ENCODE results near the gene VILL.
"Not testable (repeated sequence)": the region's sequence is repeated elsewhere in the genome, so short reads cannot be mapped to it uniquely, and the experiment has no call there.

Gene VILL

GRCh38 chr3:38029400-38030125 is 39.0 kb downstream of the VILL start, which contains the start of gene PLCD1:
TSS of gene PLCD1 (minus strand) at chr3:38029642. CDS start at chr3:38029539, 103 bp downstream.
- H3K56ac ChIP-seq (ENCODE audit: low read length), result peak within 1 kb of the TSS; percentile 82
- peak within 1 kb of the TSS; percentile 84 for H3K4me2 ChIP-seq (ENCODE audit: low read length)
- H3K4ac ChIP-seq (ENCODE audit: low read depth, low read length), result no peak within 1 kb of the TSS
- H3K18ac ChIP-seq (ENCODE audit: low read length), result peak within 1 kb of the TSS; percentile 20
- no peak within 1 kb of the TSS for H3K27ac ChIP-seq (ENCODE audit: low read depth, low read length)
- no peaks in the 10 kb centered on the region for H3K79me2 ChIP-seq (ENCODE audit: control insufficient read depth, insufficient read depth, low read length)
- H2BK120ac ChIP-seq (ENCODE audit: low read depth, low read length), result no peak within 1 kb of the TSS
- no peak within 1 kb of the TSS for H2AK5ac ChIP-seq (ENCODE audit: low read length)
- H3K27me3 ChIP-seq (ENCODE audit: insufficient read depth, low read length, poor library complexity), result peaks cover 8% of the 10 kb centered on the region
- H3K4me3 ChIP-seq (ENCODE audit: low read length), result peak within 1 kb of the TSS; percentile 62
- no CpG with 5 or more reads among the region's 75 CpGs for whole genome bisulfite sequencing (ENCODE audit: extremely low coverage, insufficient coverage, low lambda C conversion rate)
- no peak within 1 kb of the TSS for H2BK15ac ChIP-seq (replicated peaks; ENCODE audit: low read depth)
- no peaks in the 10 kb centered on the region for H3K36me3 ChIP-seq (ENCODE audit: control insufficient read depth, insufficient read depth, low read length)
- peak; percentile 75 for DNase-seq
- H4K5ac ChIP-seq (ENCODE audit: low read length), result no peak within 1 kb of the TSS
- H4K8ac ChIP-seq (ENCODE audit: low read depth, low read length), result no peak within 1 kb of the TSS
- peak within 1 kb of the TSS; percentile 69 for H3K9ac ChIP-seq (ENCODE audit: low read length)
- H3K4me1 ChIP-seq (ENCODE audit: control insufficient read depth, low read depth, low read length), result peaks cover 3% of the 10 kb centered on the region
- H3K23ac ChIP-seq (ENCODE audit: low read length), result no peak within 1 kb of the TSS
- H2BK5ac ChIP-seq (ENCODE audit: low read length), result no peak within 1 kb of the TSS
- no peaks in the 10 kb centered on the region for H3K79me1 ChIP-seq (ENCODE audit: low read length)

GRCh38 chr3:38030126-38031021 is 39.8 kb downstream of the VILL start:
- H2BK5ac ChIP-seq (ENCODE audit: low read length), result no peak overlapping the region
- H3K4me2 ChIP-seq (ENCODE audit: low read length), result peak overlapping the region; percentile 43
- peak overlapping the region; percentile 76 for H3K56ac ChIP-seq (ENCODE audit: low read length)
- whole genome bisulfite sequencing (ENCODE audit: extremely low coverage, insufficient coverage, low lambda C conversion rate), result no CpG with 5 or more reads among the region's 8 CpGs
- no peak overlapping the region for H4K5ac ChIP-seq (ENCODE audit: low read length)
- H3K36me3 ChIP-seq (ENCODE audit: control insufficient read depth, insufficient read depth, low read length), result no peaks in the 10 kb centered on the region
- no peak overlapping the region for H2BK120ac ChIP-seq (ENCODE audit: low read depth, low read length)
- peak overlapping the region; percentile 14 for H3K4me3 ChIP-seq (ENCODE audit: low read length)
- no peak overlapping the region for H3K23ac ChIP-seq (ENCODE audit: low read length)
- H3K4me1 ChIP-seq (ENCODE audit: control insufficient read depth, low read depth, low read length), result peaks cover 2% of the 10 kb centered on the region
- no peak overlapping the region for H4K8ac ChIP-seq (ENCODE audit: low read depth, low read length)
- no peaks in the 10 kb centered on the region for H3K79me2 ChIP-seq (ENCODE audit: control insufficient read depth, insufficient read depth, low read length)
- H3K18ac ChIP-seq (ENCODE audit: low read length), result no peak overlapping the region
- no peaks in the 10 kb centered on the region for H3K79me1 ChIP-seq (ENCODE audit: low read length)
- peaks cover 8% of the 10 kb centered on the region for H3K27me3 ChIP-seq (ENCODE audit: insufficient read depth, low read length, poor library complexity)
- H3K9ac ChIP-seq (ENCODE audit: low read length), result peak overlapping the region; percentile 48
- H3K4ac ChIP-seq (ENCODE audit: low read depth, low read length), result no peak overlapping the region
- no peak for DNase-seq
- no peak overlapping the region for H3K27ac ChIP-seq (ENCODE audit: low read depth, low read length)
- no peak overlapping the region for H2AK5ac ChIP-seq (ENCODE audit: low read length)
- H2BK15ac ChIP-seq (replicated peaks; ENCODE audit: low read depth), result no peak overlapping the region

- Histone ChIP-seq H3K56ac (ENCODE audit: low read length) (no peak overlapping the region), H3K9ac (ENCODE audit: low read length) (no peak overlapping the region), H2BK15ac (replicated peaks; ENCODE audit: low read depth) (no peak overlapping the region), H3K27me3 (ENCODE audit: insufficient read depth, low read length, poor library complexity) (peaks cover 8% of the 10 kb centered on the region), H3K4me2 (ENCODE audit: low read length) (no peak overlapping the region), H2BK120ac (ENCODE audit: low read depth, low read length) (no peak overlapping the region), H2AK5ac (ENCODE audit: low read length) (no peak overlapping the region), H3K79me1 (ENCODE audit: low read length) (no peaks in the 10 kb centered on the region), H3K18ac (ENCODE audit: low read length) (no peak overlapping the region), H3K4me1 (ENCODE audit: control insufficient read depth, low read depth, low read length) (no peaks in the 10 kb centered on the region), H3K4ac (ENCODE audit: low read depth, low read length) (no peak overlapping the region), H3K79me2 (ENCODE audit: control insufficient read depth, insufficient read depth, low read length) (no peaks in the 10 kb centered on the region), H4K8ac (ENCODE audit: low read depth, low read length) (no peak overlapping the region), H2BK5ac (ENCODE audit: low read length) (no peak overlapping the region), H3K4me3 (ENCODE audit: low read length) (no peak overlapping the region), H3K23ac (ENCODE audit: low read length) (no peak overlapping the region), H3K36me3 (ENCODE audit: control insufficient read depth, insufficient read depth, low read length) (no peaks in the 10 kb centered on the region), H3K27ac (ENCODE audit: low read depth, low read length) (no peak overlapping the region), H4K5ac (ENCODE audit: low read length) (no peak overlapping the region)
- no CpG with 5 or more reads among the region's 9 CpGs for WGBS (ENCODE audit: extremely low coverage, insufficient coverage, low lambda C conversion rate)
- peak; percentile 30 for DNase-seq
These were observed 40.7 kb downstream of the VILL start for GRCh38 chr3:38031022-38031994.

GRCh38 chr3:38032328-38032865 is 41.8 kb downstream of the VILL start:
- Histone ChIP-seq H2BK15ac (replicated peaks; ENCODE audit: low read depth) (no peak overlapping the region), H2BK120ac (ENCODE audit: low read depth, low read length) (no peak overlapping the region), H4K5ac (ENCODE audit: low read length) (no peak overlapping the region), H3K9ac (ENCODE audit: low read length) (no peak overlapping the region), H3K4me2 (ENCODE audit: low read length) (no peak overlapping the region), H3K79me1 (ENCODE audit: low read length) (no peaks in the 10 kb centered on the region), H2AK5ac (ENCODE audit: low read length) (no peak overlapping the region), H3K27me3 (ENCODE audit: insufficient read depth, low read length, poor library complexity) (peaks cover 8% of the 10 kb centered on the region), H3K4ac (ENCODE audit: low read depth, low read length) (no peak overlapping the region), H3K79me2 (ENCODE audit: control insufficient read depth, insufficient read depth, low read length) (no peaks in the 10 kb centered on the region), H3K56ac (ENCODE audit: low read length) (no peak overlapping the region), H3K27ac (ENCODE audit: low read depth, low read length) (no peak overlapping the region), H3K18ac (ENCODE audit: low read length) (no peak overlapping the region), H2BK5ac (ENCODE audit: low read length) (no peak overlapping the region), H4K8ac (ENCODE audit: low read depth, low read length) (no peak overlapping the region), H3K36me3 (ENCODE audit: control insufficient read depth, insufficient read depth, low read length) (no peaks in the 10 kb centered on the region), H3K23ac (ENCODE audit: low read length) (no peak overlapping the region), H3K4me3 (ENCODE audit: low read length) (no peak overlapping the region), H3K4me1 (ENCODE audit: control insufficient read depth, low read depth, low read length) (no peaks in the 10 kb centered on the region)
- WGBS (ENCODE audit: extremely low coverage, insufficient coverage, low lambda C conversion rate), result no CpG with 5 or more reads among the region's 1 CpG
- DNase-seq, result no peak

GRCh38 chr3:38033586-38033985 is 43.0 kb downstream of the VILL start:
- not testable (repeated sequence) for H3K36me3 ChIP-seq (ENCODE audit: control insufficient read depth, insufficient read depth, low read length); H3K9ac ChIP-seq (ENCODE audit: low read length); H3K4me1 ChIP-seq (ENCODE audit: control insufficient read depth, low read depth, low read length); H4K8ac ChIP-seq (ENCODE audit: low read depth, low read length); H2AK5ac ChIP-seq (ENCODE audit: low read length); H3K4me2 ChIP-seq (ENCODE audit: low read length); H3K4me3 ChIP-seq (ENCODE audit: low read length); H3K79me2 ChIP-seq (ENCODE audit: control insufficient read depth, insufficient read depth, low read length); DNase-seq; H3K79me1 ChIP-seq (ENCODE audit: low read length); H3K27ac ChIP-seq (ENCODE audit: low read depth, low read length); H2BK5ac ChIP-seq (ENCODE audit: low read length); H3K23ac ChIP-seq (ENCODE audit: low read length); H2BK120ac ChIP-seq (ENCODE audit: low read depth, low read length); H2BK15ac ChIP-seq (replicated peaks; ENCODE audit: low read depth); H3K56ac ChIP-seq (ENCODE audit: low read length); H3K4ac ChIP-seq (ENCODE audit: low read depth, low read length); H3K27me3 ChIP-seq (ENCODE audit: insufficient read depth, low read length, poor library complexity); H4K5ac ChIP-seq (ENCODE audit: low read length); H3K18ac ChIP-seq (ENCODE audit: low read length)
- no CpG with 5 or more reads among the region's 7 CpGs for WGBS (ENCODE audit: extremely low coverage, insufficient coverage, low lambda C conversion rate)
